GM12878 (cell line): Measurements from ENCODE around the gene RORC. TPM values are rescaled to one million over a fixed set of nuclear protein-coding genes. Genes with fewer than 3 reads are reported as not detected.
A peak's percentile ranks its signal among the peaks of the same experiment; 100 is the strongest.

Source experiments
- ATAC-seq: fragments of 200-7000 bp; cut with Tn5 transposase; 3 replicates; pipeline ENCODE4 v1.9.1; 2020; ENCODE audit warnings: mild to moderate bottlenecking, moderate library complexity
- BruUV-seq: library from RNA; stranded (reverse); fragments of 400-500 nt; replicated peaks from 2 replicates; lab custom pipeline; 2021; lab: Mats Ljungman, UMichigan
- CTCF ChIA-PET: fragments of 300-600 bp; sonication (Branson Sonifier 250); formaldehyde crosslinking; extraction: SDS; loops from one replicate; lab custom pipeline; 2021; ENCODE audit warnings: inconsistent platforms; lab: Yijun Ruan, JAX
- POLR2A ChIA-PET: fragments of 350-600 bp; formaldehyde crosslinking; extraction: SDS; loops from one replicate; lab custom pipeline; 2021; ENCODE audit warnings: inconsistent platforms; lab: Charles Lee
- RAD21 ChIA-PET: fragments of 300-600 bp; sonication (Branson Sonifier 250); formaldehyde crosslinking; loops from one replicate; lab custom pipeline; 2023; ENCODE audit warnings: antibody characterized with exemption; ENCODE audit not compliant: unreplicated experiment; lab: Charles Lee
- SMC1A ChIA-PET: fragments of 300-600 bp; sonication (Branson Sonifier 250); formaldehyde crosslinking; loops from one replicate; lab custom pipeline; 2023; ENCODE audit not compliant: unreplicated experiment, uncharacterized antibody; lab: Charles Lee
- DNase-seq: peaks from one replicate; pipeline ENCODE4 v3.0.0-alpha.2; 2011; ENCODE audit warnings: low read depth, low spot score
- FAIRE-seq: peaks from 3 replicates; lab custom pipeline; 2011; peaks lifted over from hg19 to GRCh38; lab: Jason Lieb, UNC
- H2AFZ ChIP-seq: 2 replicates; pipeline ENCODE4 v1.6.0; 2011; ENCODE audit warnings: low read depth, low read length, control low read depth; ENCODE audit not compliant: control insufficient read depth
- H3K27ac ChIP-seq: 2 replicates; pipeline ENCODE4 v1.5.1; 2011; ENCODE audit warnings: control low read depth; ENCODE audit not compliant: control insufficient read depth, insufficient read depth
- H3K27me3 ChIP-seq, 2 experiments: replicated peaks in 1 of 2; 2 replicates each; pipeline versions ENCODE4 v1.6.0 to v1.6.1; 2011; ENCODE audit warnings: low read length in 1 of 2; ENCODE audit not compliant: control insufficient read depth in 2 of 2, insufficient read depth in 2 of 2
- H3K36me3 ChIP-seq, 2 experiments: 2 replicates each; pipeline ENCODE4 v1.5.1; 2011; ENCODE audit warnings: low read length in 1 of 2; ENCODE audit not compliant: control insufficient read depth in 2 of 2, insufficient read depth in 2 of 2
- H3K4me1 ChIP-seq: 2 replicates; pipeline ENCODE4 v1.6.1; 2011; ENCODE audit warnings: mild to moderate bottlenecking, low read length, moderate library complexity, mixed read lengths; ENCODE audit not compliant: control insufficient read depth, insufficient read depth
- H3K4me2 ChIP-seq: 2 replicates; pipeline ENCODE4 v1.6.0; 2011; ENCODE audit warnings: control low read depth; ENCODE audit not compliant: control insufficient read depth, insufficient read depth
- H3K4me3 ChIP-seq: fragments of 200-600 bp; sonication (generic); 2 replicates; pipeline ENCODE4 v1.5.1; 2016
- H3K79me2 ChIP-seq: 2 replicates; pipeline ENCODE4 v1.6.0; 2011; ENCODE audit warnings: low read length; ENCODE audit not compliant: control insufficient read depth, insufficient read depth
- H3K9ac ChIP-seq: 2 replicates; pipeline ENCODE4 v1.8.0; 2011; ENCODE audit warnings: low read length, control low read depth, mixed read lengths; ENCODE audit not compliant: control insufficient read depth, insufficient read depth
- H3K9me3 ChIP-seq: replicated peaks from 3 replicates; pipeline ENCODE4 v1.5.1; 2011; ENCODE audit warnings: mild to moderate bottlenecking, low read length; ENCODE audit not compliant: control insufficient read depth, insufficient read depth
- H4K20me1 ChIP-seq: 2 replicates; pipeline ENCODE4 v1.6.0; 2011; ENCODE audit not compliant: control insufficient read depth, insufficient read depth
- ATF7 ChIP-seq: fragments of 450-650 bp; IDR thresholded peaks from 2 replicates; pipeline ENCODE4 v1.6.1; 2016; ENCODE audit warnings: low read depth, mild to moderate bottlenecking
- BCL11A ChIP-seq: IDR thresholded peaks from 2 replicates; pipeline ENCODE4 v1.6.1; 2011; ENCODE audit warnings: low read depth, low read length
- CBFB ChIP-seq: IDR thresholded peaks from 2 replicates; pipeline ENCODE4 v1.6.1; 2016; ENCODE audit warnings: antibody characterized with exemption, low read depth
- CBX3 ChIP-seq: fragments of 200-600 bp; sonication (generic); IDR thresholded peaks from 2 replicates; pipeline ENCODE4 v1.6.1; 2016; ENCODE audit warnings: low read depth, borderline replicate concordance
- CBX5 ChIP-seq: sonication (generic); IDR thresholded peaks from 2 replicates; pipeline ENCODE4 v1.6.1; 2016; ENCODE audit warnings: low read depth, moderate library complexity, mild to moderate bottlenecking, inconsistent platforms
- CHD2 ChIP-seq: IDR thresholded peaks from 2 replicates; pipeline ENCODE4 v1.6.1; 2011; ENCODE audit warnings: low read depth, low read length, improper control_type of control experiment, borderline replicate concordance
- CHD4 ChIP-seq: fragments of 200-600 bp; sonication (generic); IDR thresholded peaks from 2 replicates; pipeline ENCODE4 v1.6.1; 2016; ENCODE audit warnings: mild to moderate bottlenecking
- JUNB ChIP-seq: IDR thresholded peaks from 2 replicates; pipeline ENCODE4 v1.6.1; 2016; ENCODE audit warnings: antibody characterized with exemption, mild to moderate bottlenecking
- NFYA ChIP-seq: IDR thresholded peaks from 2 replicates; pipeline ENCODE4 v1.6.1; 2011; ENCODE audit warnings: low read depth, mild to moderate bottlenecking, low read length, improper control_type of control experiment, borderline replicate concordance
- NR2C2 ChIP-seq: IDR thresholded peaks from 2 replicates; pipeline ENCODE4 v1.6.1; 2011; ENCODE audit warnings: borderline replicate concordance, low read depth; ENCODE audit not compliant: control insufficient read depth, insufficient read length
- PAX8 ChIP-seq: fragments of 450-650 bp; IDR thresholded peaks from 2 replicates; pipeline ENCODE4 v1.6.1; 2017; ENCODE audit warnings: mild to moderate bottlenecking, moderate library complexity
- RAD21 ChIP-seq: IDR thresholded peaks from 2 replicates; pipeline ENCODE4 v1.6.1; 2011; ENCODE audit warnings: mild to moderate bottlenecking, low read depth, low read length, moderate library complexity; ENCODE audit not compliant: insufficient read depth
- RCOR1 ChIP-seq: conservative IDR thresholded peaks from 2 replicates; pipeline ENCODE4 v1.6.1; 2012; ENCODE audit warnings: low read depth, low read length, improper control_type of control experiment
- RELA ChIP-seq: fragments of 450-650 bp; IDR thresholded peaks from 2 replicates; pipeline ENCODE4 v1.8.0; 2014; ENCODE audit warnings: borderline replicate concordance; ENCODE audit not compliant: partially characterized antibody
- SRF ChIP-seq, 2 experiments: IDR thresholded peaks; 2 replicates each; pipeline ENCODE4 v1.6.1; 2011; ENCODE audit warnings: low read depth in 2 of 2, low read length in 2 of 2, mild to moderate bottlenecking in 1 of 2, moderate library complexity in 1 of 2
- ZBTB33 ChIP-seq: fragments of 450-650 bp; IDR thresholded peaks from 2 replicates; pipeline ENCODE4 v1.6.1; 2017; ENCODE audit warnings: mild to moderate bottlenecking
- ZZZ3 ChIP-seq: IDR thresholded peaks from 2 replicates; pipeline ENCODE4 v1.6.1; 2011; ENCODE audit warnings: low read depth; ENCODE audit not compliant: control insufficient read depth, insufficient read length
- WGBS: methylation state at CpG from one replicate; pipeline ENCODE4 v1.1.6; 2016; ENCODE audit warnings: low lambda C conversion rate; ENCODE audit not compliant: insufficient replicate concordance, insufficient coverage; ENCODE audit errors: missing lambda C conversion rate; 5-methylcytosine and 5-hydroxymethylcytosine counted together
- in situ Hi-C: fragments of 300-500 bp; cut with MboI; formaldehyde crosslinking; loops from 9 replicates; pipeline ENCODE4 v1.14.3; 2018; ENCODE audit warnings: mixed read lengths
- intact Hi-C: fragments of 100-400 bp; cut with micrococcal nuclease; formaldehyde crosslinking; loops from one replicate; pipeline ENCODE4 v1.14.2; 2022; ENCODE audit not compliant: unreplicated experiment
- polyA plus RNA-seq, 11 experiments: library from polyadenylated mRNA; depleted of rRNA in 4 of 11; unstranded in 6 of 11; stranded (reverse) in 5 of 11; fragments of >200 nt; fragmentation: Nextera tagmentation in 4 of 11; fragmentation: Illumina TruSeq in 1 of 11; extraction: Ambion mirVana in 4 of 11; extraction: Trizol in 1 of 11; gene quantifications; 1 replicate in 1 of 11; 2 replicates in 10 of 11; pipeline versions ENCODE4 v1.2.1 to v1.2.3, GENCODE V29; 2011 to 2016; ENCODE audit warnings: inconsistent platforms in 2 of 11, missing spikeins in 2 of 11, low read depth in 1 of 11
- total RNA-seq, 4 experiments: library from RNA; depleted of rRNA in 3 of 4; stranded (reverse); fragments of >200 nt in 3 of 4; fragmentation: Illumina TruSeq in 1 of 4; extraction: Trizol in 1 of 4; gene quantifications; 2 replicates each; pipeline versions ENCODE4 v1.2.1 to v1.2.3, GENCODE V29; 2013 to 2021

Gene RORC
- total and polyA plus RNA-seq, 10 of the 15 experiments (the other 5 are each of a cell fraction or from before 2014, with no cell fraction given): not detected

GRCh38 chr1:151853411-151853943 is 21.9 kb upstream of the RORC start, which contains the start of gene THEM5:
THEM5 (minus strand) TSS chr1:151853712; CDS start chr1:151853565, 147 bp downstream.
- TF ChIP-seq BCL11A: no peak
- peak; percentile 26; the same call in 1 of the 2 replicates for TF ChIP-seq RAD21
- ATAC-seq: peak; percentile 36; the same call in 1 of the 3 replicates
- no peaks in the 10 kb centered on the region for H3K4me1 ChIP-seq

GRCh38 chr1:151852733-151853132 is 21.1 kb upstream of the RORC start:
- ChIA-PET CTCF (interaction anchor here (0.8 to 1.6 kb wide), 3 partner anchors 13 to 29 kb away, joined by 3 read pairs; no protein-coding TSS in a partner anchor), SMC1A (interaction anchor here (1.4 kb wide), 1 partner anchor 13 kb away, joined by 3 read pairs; the partner anchor contains the start of gene C2CD4D), POLR2A (interaction anchor here (0.7 kb wide), 1 partner anchor 56 kb away, joined by 3 read pairs; the partner anchor contains the start of gene THEM4), RAD21 (no interaction called here)
- FAIRE-seq: no peak
- Histone ChIP-seq H4K20me1 (no peaks in the 10 kb centered on the region), H3K27ac (no peak overlapping the region), H3K4me2 (no peak overlapping the region), H3K9me3 (no peaks in the 10 kb centered on the region), H3K27me3 (peaks cover 0 to 3% of the 10 kb centered on the region in 2 experiments; a peak in 1 of 4 replicates), H3K36me3 (no peaks in the 10 kb centered on the region), H2AFZ (no peak overlapping the region), H3K4me1 (no peaks in the 10 kb centered on the region), H3K4me3 (no peak overlapping the region), H3K79me2 (no peaks in the 10 kb centered on the region), H3K9ac (no peak overlapping the region)
- TF ChIP-seq ATF7 (no peak), CBFB (no peak), RELA (no peak), ZBTB33 (no peak), RCOR1 (no peak), CHD2 (no peak), JUNB (no peak), ZZZ3 (no peak), CBX5 (no peak), PAX8 (no peak), SRF (IDR thresholded peaks at IDR 0.05; ENCODE audit: low read depth in 2 of 2, low read length in 2 of 2) (no peak), NR2C2 (no peak), CBX3 (no peak), CHD4 (no peak), NFYA (no peak)
- no TSS peak for BruUV-seq
- 44% methylated on average over 4 of the region's 4 CpGs for WGBS
- no peak for DNase-seq
- in situ Hi-C loops (no loop called here), intact Hi-C loops (loop anchor here (2.0 kb wide), 1 partner anchor 28 kb away; no protein-coding TSS in a partner anchor)
- ATAC-seq: no peak

More at GRCh38 chr1:151853411-151853943, 21.9 kb upstream of the RORC start, which contains the start of gene THEM5:
- Histone ChIP-seq H2AFZ (no peak within 1 kb of the TSS), H3K4me3 (no peak within 1 kb of the TSS), H3K27ac (no peak within 1 kb of the TSS), H3K36me3 (no peaks in the 10 kb centered on the region), H3K4me2 (no peak within 1 kb of the TSS), H3K9me3 (no peaks in the 10 kb centered on the region), H3K27me3 (peaks cover 0 to 3% of the 10 kb centered on the region in 2 experiments; a peak in 1 of 4 replicates), H3K9ac (no peak within 1 kb of the TSS), H3K79me2 (no peaks in the 10 kb centered on the region), H4K20me1 (no peaks in the 10 kb centered on the region)
- intact Hi-C loops: loop anchor here (2.0 kb wide), 1 partner anchor 29 kb away; no protein-coding TSS in a partner anchor
- BruUV-seq: no TSS peak
- SMC1A ChIA-PET: interaction anchor here (0.5 to 1.4 kb wide), 3 partner anchors 9 to 584 kb away, joined by 3 read pairs; partner anchors contain the start of gene C2CD4D
- RAD21 ChIA-PET: no interaction called here
- POLR2A ChIA-PET: no interaction called here
- CTCF ChIA-PET: interaction anchor here (0.8 to 1.6 kb wide), 3 partner anchors 13 to 28 kb away, joined by 3 read pairs; no protein-coding TSS in a partner anchor
- no peak for DNase-seq
- 25% methylated on average over 5 of the region's 5 CpGs for WGBS
- no peak for FAIRE-seq
- in situ Hi-C loops: no loop called here
